NCI-H69 (cell line): ENCODE data around the gene MVK.
A peak's percentile ranks its signal among the peaks of the same experiment; 100 is the strongest.

Source experiments
- DNase-seq: peaks from one replicate; lab custom pipeline; 2025; lab: John Stamatoyannopoulos, UW

Gene MVK

DNA sequence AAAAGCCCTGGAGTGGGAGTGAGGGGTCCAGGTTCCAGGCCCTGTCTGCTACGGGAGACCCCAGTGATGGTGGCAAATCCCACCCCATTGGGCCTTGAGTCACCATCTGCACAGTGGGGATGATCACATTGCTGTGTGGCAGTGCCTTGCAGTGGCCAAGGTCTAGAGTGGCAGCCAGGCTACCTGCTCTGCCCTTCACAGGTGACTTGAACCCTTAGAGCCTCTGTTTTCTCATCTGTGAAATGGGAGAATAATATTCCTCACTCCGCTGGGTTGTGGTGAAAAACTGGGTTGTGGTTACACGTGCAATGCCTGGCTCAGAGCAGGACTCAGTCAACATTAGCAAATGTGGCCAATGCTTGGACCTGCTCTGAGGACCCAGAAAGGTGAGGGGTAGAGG lies 58.2 kb downstream of the MVK start:
- DNase-seq = no peak

- DNase-seq = peak; percentile 89
Observed at GRCh38 chr12:109632342-109632741, 58.7 kb downstream of the MVK start.

GRCh38 chr12:109635717-109636116 lies 62.1 kb downstream of the MVK start:
- no peak for DNase-seq

DNA sequence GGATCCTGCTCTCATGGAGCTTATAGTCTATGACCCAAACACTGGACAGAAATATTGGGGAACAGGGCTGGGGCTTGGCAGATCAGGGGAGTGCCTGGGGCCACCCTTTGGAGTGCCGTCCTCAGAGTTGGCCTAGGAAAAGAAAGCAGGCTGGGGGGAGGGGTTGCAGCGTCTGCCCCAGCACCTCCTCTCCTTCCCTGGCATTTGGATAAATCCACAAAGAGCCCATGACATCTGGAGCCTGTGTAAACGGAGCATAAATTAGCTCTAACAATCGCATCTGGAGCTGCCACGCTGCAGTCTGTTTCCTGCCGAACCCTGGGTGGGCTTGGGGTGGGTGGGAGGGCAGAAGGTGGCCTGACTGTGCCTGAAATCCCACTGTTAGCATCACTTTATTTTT lies 63.8 kb downstream of the MVK start:
- peak; percentile 95 for DNase-seq

- peak; percentile 57 for DNase-seq
Observed at GRCh38 chr12:109637996-109638395, 64.4 kb downstream of the MVK start.

DNA sequence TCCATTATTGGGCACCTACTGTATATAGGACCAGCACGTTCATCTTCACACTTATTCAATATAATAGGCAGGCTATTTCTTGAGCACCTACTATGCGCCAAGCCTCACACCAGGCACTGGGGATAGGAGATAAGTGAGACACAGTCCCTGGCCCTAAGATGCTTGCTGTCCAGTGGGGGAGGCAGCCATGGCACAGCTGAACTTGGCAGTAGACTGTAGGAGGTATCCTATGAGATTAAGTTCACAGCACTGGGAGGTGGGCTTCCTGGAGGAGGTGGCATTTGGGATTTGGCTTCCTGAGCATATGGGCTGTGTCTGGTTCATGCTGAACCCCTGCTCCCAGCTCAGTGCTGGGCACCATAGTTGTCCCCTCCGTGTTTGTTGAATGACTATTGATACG lies 65.1 kb downstream of the MVK start:
- no peak for DNase-seq

- DNase-seq = peak; percentile 31
Observed at GRCh38 chr12:109639151-109639872, 65.7 kb downstream of the MVK start.

- peak; percentile 54 for DNase-seq
Observed at GRCh38 chr12:109640961-109641360, 67.4 kb downstream of the MVK start.

DNA sequence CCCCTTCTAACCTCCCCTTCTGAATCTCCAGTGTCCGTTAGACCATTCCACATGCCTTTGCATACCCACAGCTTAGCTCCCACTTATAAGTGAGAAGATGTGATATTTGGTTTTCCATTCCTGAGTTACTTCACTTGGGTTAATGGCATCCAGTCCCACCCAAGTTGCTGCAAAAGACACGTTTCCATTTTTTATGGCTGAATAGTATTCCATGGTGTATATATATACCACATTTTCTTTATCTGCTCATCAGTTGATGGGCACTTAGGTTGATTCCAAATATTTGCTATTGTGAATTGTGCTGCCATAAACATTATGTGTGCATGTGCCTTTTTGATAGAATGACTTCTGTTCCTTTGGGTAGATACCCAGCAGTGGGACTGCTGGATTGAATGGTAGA lies 67.8 kb downstream of the MVK start:
- no peak for DNase-seq

GRCh38 chr12:109642506-109643132 lies 69.0 kb downstream of the MVK start:
- DNase-seq = no peak

DNA sequence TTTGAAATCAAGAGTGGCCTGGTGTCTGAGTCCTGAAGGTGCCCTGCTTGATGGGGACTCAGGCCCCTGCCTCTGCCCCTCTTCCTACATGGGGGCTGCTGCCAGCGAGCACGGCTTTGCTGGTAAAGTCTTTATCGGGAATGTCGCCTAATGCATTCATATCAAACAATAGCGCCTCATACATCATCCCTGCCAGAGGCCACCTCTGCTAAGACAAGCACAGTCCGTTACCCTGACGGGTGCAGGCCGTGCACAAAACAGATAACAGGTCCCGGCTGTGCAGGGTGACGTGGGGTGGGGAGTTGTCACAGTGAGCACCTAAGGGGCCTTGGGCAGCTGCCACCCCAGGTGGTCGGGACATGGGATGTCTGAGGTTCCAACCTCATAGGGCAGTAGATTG lies 71.6 kb downstream of the MVK start:
- no peak for DNase-seq

DNA sequence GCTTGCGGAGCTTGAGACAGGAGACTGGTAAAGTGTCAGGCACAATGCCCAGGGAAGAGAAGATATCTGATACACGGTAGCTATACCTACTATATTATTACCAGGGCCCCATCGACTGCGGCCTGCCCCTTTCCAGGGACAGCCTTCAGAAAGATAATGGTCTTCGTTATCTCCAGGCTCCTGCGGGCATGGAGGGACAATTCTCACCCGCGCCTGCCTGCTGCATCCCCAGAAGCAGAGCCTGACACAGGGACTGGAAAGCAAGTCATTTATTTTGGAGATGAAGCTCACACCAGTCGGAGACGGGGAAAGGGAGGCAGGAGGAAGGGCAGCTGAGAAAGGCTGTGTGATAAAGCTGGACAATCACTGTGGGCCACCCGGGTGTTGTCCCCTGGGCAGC lies 72.1 kb downstream of the MVK start:
- no peak for DNase-seq
